GM19035 (cell line): ENCODE data around the gene C19orf53.
"Not testable (repeated sequence)": the region's sequence is repeated elsewhere in the genome, so short reads cannot be mapped to it uniquely, and the experiment has no call there.

Experiments used
- ATAC-seq: cut with Tn5 transposase; IDR thresholded peaks from one replicate; pipeline ENCODE4 v1.9.1; 2021; ENCODE audit not compliant: unreplicated experiment

The C19orf53 gene

DNA sequence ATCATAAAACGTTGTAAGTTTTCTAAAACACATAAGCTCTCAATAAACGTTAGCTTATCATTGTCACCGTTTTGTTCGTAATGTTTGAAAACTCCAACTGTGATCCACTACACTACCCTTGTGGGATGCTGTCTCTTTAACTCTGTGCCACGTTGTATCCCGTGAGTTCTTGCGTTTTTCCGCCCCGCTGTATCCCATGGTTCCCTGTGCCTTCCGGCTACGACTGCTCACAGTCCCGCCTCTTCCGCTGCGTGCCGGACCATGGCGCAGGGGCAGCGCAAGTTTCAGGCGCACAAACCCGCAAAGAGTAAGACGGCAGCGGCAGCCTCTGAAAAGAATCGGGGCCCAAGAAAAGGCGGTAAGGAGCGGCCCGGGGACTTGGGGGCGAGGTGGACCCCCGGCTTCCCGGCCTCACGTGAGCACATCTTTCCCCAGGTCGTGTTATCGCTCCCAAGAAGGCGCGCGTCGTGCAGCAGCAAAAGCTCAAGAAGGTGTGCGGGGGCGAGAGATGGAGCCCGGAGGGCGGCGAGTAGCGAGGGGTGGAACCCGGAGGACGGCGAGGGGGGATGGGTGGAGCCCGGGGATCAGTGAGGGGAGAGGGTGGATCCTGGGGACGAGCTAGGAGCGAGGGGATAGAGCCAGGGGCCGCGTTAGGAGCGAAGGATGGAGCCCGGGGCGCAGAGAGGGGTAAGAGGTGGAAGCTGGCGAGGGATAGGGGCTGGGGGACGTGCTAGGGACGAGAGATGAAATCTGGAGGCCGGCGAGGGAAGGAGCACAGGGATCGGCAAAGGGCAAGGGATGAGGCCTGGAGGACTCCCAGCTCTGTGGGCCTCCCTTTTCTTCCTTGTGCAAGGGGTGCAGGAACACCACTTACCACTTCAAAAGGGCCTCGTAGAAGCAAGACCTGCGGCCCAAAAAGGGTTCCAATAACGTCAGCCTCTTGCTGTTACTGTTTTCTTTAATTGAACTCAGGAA lies at the start of gene C19orf53:
Gene C19orf53, plus strand, starts transcription at position 240 of the 975 bp plus-strand sequence. Its CDS starts 22 bp downstream, at position 262.
- peak; percentile 91 for ATAC-seq

DNA sequence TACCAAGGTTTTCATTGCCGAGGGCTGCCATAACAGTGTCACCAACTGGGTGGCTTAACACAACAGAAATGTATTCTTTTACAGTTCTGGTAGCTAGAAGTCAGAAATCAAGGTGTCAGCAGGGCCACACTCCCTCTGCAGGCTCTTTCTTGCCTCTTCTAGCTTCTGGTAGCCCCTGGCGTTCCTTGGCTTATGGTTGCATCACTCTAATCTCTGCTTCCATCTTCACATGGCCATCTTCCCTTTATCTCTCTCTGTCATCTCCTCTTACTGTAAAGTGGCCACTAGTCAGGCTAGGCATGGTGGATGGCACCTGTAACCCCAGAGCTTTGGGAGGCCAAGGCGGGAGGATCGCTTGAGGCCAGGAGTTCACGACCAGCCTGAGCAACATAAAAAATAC lies 47.9 kb upstream of the C19orf53 start:
- no peak for ATAC-seq

DNA sequence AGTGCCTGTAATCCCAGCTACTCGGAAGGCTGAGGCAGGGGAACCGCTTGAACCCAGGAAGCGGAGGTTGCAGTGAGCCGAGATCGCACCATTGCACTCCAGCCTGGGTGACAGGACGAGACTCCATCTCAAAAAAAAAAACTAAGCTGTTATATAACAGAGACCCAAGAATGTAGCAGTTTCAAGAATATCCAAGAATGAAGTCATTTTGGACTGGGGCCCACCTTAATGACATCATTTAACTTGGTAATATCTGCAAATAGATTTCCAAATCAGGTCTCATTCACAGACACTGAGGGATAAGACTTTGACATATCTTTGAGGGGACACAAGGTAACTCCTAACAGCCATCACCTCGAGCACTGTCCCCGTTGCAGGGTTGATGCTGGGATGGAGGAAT lies 46.5 kb upstream of the C19orf53 start:
- no peak for ATAC-seq

DNA sequence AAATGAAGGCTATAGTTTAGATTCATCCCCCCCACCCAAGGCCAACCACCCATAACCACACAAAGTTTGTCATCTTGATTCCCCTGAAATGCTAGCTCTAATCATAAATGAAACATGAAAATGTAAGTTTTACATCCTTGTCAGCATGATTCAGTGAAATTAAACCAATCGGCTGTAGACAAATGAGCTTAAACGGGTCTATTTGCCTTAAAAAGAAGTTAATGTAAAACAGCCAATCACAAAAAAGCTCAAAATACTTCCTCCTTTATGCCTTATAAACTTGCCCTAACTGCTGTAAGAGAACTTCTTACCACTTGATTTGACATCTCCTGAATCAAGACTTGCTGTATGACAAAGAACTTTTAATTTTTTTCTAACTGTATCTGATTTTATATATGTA lies 44.4 kb upstream of the C19orf53 start:
- no peak for ATAC-seq

DNA sequence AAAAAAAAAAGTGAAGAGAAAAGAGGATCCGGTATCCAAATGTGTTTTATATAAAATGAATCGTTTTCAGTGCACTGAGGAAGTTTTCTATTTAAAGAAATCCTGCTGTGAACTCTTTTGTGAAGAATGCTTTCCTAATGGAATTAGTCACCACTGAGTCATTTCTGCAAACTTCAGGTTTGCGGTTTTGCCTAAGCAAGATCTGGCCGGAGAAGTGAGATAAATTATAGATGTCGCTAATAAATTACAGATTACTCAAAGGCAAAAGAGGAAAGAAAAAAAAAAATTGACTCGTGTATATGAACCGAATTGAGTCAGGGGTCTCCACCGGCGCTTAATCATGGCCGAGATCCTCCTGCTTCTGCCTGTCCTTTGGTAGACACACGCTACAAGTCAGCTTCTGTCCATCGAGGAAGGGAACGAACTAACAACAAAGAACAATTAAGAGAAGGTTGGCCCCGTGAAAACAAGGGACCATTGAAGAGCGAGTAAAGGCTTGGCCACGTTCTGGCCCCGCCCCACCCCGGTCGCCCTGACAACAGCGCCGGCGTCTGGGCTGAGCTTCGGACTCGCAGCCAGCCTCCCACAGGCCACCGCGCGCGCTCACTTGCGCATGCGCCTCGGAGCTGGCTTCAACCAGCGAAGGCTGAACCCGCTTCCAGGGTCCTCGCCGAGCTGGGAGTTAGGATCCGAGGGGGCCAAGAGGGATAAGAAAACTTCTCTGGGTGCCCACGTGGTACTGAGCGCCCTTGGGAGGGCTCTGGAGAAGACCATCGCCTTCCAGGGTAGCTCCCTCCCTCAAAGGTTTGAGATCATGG lies 42.9 kb upstream of the C19orf53 start:
- peak; percentile 98 for ATAC-seq

DNA sequence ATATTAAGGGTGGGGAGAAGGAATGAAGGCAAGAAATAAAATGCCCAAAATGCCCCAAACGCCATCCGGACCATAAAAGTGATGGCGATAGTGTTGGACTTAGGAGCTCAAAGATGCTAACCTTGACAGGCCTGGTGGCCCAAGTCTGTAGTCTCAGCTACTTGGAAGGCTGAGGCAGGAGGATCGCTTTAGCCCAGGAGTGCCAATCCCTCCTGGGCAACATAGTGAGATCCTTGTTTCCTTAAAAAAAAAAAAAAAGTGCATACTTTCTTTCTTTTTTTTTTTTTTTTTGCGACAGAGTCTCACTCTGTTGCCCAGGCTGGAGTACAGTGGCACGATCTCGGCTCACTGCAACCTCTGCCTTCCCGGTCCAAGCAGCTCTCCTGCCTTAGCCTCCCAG lies 41.9 kb upstream of the C19orf53 start:
- no peak for ATAC-seq

DNA sequence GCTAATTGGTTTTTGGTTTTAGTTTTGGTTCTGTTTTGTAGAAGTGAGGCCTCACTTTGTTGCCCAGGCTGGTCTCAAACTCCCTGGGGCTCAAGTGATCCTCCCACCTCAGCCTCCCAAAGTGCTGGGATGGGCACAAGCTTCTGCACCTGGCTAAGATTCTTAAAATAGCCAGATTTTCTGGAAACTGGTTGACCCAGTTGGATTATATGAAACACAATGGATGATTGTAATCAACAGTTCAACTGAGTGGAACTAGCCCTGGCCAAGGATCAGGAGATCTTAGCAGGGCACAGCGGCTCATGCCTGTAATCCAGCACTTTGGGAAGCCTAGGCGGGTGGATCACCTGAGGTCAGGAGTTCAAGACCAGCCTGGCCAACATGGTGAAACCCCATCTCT lies 39.5 kb upstream of the C19orf53 start:
- ATAC-seq = no peak

DNA sequence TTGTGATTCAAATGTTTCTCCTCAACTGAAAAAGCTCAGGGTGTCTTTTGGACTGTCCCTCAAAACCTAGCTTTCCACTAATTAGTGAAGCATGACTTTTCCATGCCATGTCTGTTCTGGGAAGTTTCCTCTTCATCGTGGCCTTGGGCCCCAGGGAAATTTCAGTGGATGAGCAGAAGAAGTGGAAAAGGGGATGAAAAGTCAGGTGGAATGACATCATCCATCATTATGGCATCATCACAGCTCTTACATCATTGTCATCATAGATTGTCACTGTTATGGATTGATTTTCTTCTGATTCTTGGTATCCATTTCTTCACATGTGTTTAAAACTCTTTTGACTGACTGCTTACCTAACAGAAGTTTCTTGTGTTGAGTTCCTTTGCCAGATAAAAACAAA lies 36.2 kb upstream of the C19orf53 start:
- no peak for ATAC-seq

DNA sequence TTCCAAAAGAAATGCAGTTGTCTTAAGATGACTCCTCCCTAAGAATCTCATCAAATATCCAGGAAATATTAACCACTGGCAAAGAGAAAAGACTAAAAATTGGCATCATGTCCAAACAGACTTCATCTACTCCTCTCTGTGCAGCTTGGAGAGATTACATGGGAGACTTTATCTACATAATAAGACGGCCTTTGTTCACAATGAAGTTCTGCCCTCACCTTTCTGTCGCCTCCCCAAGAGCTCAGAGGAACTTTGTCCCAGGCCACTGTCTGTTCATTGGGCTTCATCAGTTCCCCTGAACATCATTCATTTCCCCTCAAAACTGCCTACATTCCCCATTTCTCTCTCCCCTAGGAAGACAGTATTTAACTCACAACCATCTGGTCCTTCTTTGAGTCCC lies 32.4 kb upstream of the C19orf53 start:
- no peak for ATAC-seq

DNA sequence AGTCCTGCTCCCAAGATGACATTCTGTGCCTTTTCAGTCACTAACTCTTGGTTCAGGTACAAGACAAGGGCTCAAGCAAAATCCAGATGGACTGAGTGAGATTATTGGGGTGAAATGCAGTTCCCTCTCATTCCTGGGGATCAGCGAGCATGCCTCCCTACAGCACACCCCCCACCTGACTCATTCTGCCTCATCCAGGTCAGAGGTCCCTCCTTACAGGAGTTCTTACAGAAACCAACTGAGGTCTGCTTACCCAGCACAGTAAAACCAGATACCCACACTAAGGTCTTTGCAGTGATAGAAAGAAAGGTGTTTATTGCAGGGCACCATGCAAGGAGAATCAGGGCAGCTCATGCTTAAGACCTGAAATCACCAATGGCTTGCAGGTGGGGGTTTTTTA lies 31.5 kb upstream of the C19orf53 start:
- ATAC-seq = no peak

DNA sequence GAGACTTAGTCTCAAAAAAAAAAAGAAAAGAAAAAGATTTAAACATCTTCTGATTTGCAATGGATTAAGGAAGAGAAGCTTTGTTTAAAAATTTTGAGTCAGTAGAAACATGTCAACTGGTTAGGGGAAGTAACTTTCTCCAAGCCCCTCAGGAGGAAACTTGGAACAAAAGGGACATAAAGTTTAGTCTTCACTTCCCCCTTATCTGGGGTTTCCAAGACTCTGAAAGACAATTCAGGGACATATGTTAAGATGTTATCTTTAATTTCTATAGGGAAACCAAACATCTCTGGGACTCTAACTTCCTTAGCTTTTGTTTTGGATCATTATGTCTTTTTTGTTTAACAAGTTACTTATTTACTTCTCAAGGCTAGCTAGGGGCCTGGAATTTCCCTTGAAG lies 30.1 kb upstream of the C19orf53 start:
- no peak for ATAC-seq

DNA sequence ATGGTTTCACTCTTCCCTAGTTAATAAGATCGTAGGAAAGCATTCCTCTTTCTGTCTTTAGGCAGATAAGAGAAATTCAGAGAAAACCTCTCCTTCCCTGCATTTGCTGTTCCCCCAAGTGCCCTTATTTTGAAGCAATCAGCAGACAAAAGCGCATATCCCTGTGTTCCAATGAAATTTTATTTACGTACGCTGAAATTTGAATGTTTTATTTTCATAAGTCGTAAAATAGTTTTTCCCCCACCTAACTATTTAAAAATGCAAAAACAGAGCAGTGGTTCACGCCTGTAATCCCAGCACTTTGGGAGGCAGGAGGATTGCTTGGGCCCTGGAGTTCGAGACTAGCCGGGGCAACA lies 27.2 kb upstream of the C19orf53 start:
- no peak for ATAC-seq

DNA sequence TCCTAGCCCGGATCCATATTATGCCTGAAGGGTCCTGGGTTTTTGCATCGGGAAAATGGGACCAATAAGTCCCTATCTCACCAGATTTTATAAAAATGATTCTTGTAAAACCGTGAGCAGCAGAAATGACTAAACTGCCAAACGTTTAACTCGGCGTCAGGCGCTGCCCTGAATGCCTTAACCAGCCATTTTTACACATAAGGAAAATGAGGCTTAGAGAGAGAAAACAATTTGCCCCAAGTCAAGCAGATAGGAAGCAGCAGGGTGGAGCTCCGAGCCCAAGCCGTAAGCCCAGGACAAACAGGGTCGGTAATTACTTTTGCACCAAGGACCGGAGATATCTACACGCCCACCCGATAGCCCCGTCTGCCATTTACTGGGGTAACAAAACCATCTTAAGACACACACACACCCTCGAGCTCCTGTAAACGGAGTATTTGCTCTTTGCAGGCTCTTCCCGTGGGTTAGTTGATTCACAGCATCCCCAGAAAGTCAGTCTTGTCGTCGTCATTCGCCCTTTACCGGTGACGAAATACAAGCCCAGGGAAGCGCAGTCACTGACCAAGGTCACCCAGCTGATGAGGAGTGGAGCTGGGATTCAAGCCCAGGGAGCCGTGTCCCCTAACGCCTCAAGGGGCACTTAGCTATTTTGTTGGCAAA lies 26.0 kb upstream of the C19orf53 start:
- peak; percentile 9 for ATAC-seq

DNA sequence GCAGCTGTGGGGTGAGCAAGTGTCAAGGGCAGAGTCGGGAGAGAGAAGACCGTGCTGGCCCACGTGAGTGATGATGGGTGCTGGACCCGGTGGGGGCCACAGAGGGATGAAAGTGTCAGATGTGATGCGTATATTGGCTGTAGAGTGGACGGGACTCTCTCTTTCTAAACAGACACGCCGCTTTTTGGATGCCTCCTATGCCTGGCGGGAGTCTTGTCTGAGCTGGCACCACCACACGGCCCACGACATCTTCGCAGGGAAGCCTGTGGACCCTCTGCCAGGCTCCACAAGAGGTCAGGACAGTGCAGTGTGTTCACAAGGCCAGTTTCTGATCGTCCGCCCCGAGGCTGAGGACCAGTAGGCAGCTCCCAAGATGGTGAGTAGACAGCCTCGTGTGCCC lies 22.8 kb upstream of the C19orf53 start:
- ATAC-seq = no peak

DNA sequence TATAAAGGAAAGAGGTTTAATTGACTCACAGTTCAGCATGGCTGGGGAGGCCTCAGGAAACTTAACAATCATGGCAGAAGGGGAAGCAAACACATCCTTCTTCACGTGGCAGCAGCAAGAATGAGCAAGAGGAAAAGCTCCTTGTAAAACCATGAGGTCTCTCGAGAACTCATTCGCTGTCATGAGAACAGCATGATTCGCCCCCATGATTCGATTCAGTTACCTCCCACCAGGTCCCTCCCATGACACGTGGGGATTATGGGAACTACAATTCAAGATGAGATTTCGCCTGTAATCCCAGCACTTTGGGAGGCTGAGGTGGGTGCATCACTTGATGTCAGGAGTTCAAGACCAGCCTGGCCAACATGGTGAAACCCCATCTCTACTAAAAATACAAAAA lies 20.6 kb upstream of the C19orf53 start:
- not testable (repeated sequence) for ATAC-seq

DNA sequence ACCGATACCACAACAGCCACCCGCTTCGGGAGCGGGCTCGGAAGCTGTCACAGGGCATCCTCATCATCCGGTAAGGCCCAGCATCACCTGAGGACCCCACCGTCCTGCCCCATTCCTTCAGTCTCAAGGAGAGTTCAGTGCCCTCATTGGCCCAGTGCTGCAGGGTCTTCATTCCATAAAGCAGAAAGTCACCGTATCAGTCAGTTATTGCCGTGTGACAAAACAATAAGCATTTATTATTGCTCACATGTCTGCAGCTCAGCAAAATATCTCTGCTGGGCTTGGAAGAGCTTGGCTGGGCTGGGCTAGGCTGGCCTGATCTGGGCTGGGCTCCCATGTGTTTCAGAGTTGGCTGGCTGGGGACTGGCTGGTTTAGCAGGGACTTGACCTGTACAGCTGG lies 18.0 kb upstream of the C19orf53 start:
- ATAC-seq = no peak

DNA sequence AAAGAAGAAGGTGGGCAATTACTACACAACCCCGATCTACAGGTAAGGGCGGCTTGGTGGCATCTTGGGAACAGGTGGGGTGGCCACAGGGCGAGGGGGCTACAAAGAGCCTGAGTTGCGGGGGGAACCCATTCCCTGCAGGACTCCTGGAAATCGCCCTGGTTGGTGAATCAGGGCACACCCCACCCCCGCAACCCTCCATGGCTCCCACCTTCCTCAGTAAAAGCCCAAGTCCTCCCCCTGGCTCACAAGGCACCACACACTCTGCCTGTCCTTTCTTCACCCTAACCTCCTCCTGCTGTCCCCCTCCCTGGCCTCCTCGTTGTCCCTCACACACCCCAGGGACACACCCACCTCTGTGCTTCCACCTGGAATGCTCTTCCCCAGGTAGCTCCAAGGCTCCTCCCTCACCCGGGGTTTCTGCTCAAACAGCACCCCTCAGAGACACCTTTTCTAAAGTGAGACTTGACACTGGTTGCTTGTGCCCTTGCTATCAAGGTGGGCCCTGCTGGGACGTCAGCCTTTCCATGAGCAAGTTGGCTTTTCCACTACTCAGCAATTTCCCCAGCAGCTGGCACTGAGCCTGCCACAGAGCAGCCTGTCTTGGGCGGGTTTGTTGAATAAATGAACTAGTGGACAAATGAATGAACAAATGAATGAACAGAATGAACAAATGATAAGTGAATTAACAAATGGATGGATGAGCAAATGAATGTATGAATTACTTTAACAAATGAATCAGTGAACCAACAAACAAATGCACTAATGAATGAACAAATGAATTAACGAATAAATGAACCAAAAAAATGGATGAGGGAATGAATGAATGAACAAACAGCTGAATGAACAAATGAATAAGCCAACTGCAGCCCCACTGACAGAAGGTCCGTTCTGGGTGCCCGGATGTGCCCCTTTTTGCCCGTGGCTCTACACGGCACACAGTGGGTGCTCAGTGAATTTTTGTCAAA lies 16.2 kb upstream of the C19orf53 start:
- ATAC-seq = no peak

DNA sequence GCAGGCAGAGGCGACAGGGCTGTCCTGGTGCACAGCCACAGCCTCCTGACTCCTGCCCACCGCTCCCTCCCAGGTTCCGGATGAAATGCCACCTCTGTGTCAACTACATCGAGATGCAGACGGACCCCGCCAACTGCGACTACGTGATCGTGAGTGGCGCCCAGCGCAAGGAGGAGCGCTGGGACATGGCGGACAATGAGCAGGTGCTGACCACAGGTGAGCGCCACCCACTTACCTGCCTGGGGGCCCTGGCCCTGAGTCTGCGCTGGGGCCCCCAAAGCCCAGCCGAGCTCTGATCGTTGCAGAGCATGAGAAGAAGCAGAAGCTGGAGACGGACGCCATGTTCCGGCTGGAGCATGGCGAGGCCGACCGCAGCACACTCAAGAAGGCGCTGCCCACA lies 15.5 kb upstream of the C19orf53 start:
- no peak for ATAC-seq

DNA sequence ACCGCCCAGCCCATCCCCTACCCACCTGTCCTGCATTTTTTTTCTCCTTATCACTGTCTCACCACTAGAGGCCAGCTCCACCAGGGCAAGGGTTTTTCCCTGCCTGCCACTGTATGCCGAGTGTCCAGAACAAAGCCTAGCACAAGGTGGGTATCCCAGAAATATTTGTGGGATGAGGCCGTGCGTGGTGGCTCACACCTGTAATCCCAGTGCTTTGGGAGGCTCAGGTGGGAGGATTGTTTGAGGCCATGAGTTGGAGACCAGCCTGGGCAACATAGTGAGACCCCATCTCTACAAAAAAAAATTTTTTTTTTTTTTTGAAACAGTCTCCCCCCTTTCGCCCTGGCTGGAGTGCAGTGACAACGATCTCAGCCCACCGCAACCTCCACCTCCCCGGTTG lies 12.8 kb upstream of the C19orf53 start:
- ATAC-seq = no peak

DNA sequence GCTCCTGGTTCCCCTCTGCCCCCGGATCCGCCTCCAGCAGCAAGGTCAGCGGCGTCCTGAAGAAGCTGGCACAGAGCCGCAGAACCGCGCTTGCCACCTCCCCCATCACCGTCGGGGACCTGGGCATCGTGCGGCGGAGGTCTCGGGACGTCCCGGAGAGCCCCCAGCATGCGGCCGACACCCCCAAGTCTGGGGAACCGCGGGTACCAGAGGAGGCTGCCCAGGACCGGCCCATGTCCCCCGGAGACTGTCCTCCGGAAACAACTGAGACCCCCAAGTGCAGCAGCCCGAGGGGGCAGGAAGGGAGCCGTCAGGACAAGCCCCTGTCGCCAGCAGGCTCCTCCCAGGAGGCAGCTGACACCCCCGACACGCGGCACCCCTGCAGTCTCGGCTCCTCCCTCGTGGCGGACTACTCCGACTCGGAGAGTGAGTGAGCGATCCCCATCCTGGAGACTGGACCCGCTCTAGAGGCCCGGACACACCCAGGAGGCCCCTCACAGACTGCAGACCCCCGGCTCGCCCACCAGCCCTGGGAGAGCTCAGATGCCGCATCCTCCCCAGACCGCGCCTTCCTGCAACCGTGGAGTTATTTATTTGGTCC lies 11.5 kb upstream of the C19orf53 start:
- no peak for ATAC-seq
